ENCODE results near the gene PAK5. TPM values are rescaled to one million over a fixed set of nuclear protein-coding genes. Genes with fewer than 3 reads are reported as not detected.

Gene PAK5
- total and polyA plus RNA-seq, 9 of the 15 experiments (the other 6 are each of a cell fraction or from before 2014, with no cell fraction given), result not detected

DNA sequence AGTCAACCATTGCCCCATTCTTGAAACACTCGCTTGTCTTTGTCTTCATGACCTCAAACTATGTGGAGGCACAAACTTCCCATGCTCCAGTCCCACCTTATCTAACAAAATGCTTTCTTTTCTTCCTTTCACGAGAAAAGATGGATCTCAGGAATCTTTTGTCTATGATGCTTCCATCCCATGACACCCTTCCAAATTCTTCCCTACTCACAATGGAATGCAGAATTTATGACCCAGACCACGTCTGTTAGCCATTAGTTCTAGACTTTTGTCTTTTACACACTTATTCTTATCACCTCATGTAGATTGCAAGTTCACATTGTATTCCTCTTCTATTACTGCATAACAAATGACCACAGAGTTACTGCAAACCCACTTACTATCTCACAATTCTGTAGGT lies 348.7 kb downstream of the PAK5 start (continued):
- TF ChIP-seq, protein P1, sequence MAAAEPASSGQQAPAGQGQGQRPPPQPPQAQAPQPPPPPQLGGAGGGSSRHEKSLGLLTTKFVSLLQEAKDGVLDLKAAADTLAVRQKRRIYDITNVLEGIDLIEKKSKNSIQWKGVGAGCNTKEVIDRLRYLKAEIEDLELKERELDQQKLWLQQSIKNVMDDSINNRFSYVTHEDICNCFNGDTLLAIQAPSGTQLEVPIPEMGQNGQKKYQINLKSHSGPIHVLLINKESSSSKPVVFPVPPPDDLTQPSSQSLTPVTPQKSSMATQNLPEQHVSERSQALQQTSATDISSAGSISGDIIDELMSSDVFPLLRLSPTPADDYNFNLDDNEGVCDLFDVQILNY (CRISPR knock-in tag; IDR thresholded peaks at IDR 0.05), result no peak
- TF ChIP-seq FOSL1 (tag; conservative IDR thresholded peaks at IDR 0.05) (no peak), HSF4 (CRISPR knock-in tag; IDR thresholded peaks at IDR 0.05; ENCODE audit: borderline replicate concordance) (no peak), MTA2 (IDR thresholded peaks at IDR 0.05; ENCODE audit: low read depth) (no peak), NCOA2 (IDR thresholded peaks at IDR 0.05; ENCODE audit: partially characterized antibody in 2 of 2) (no peak), HNRNPUL1 (IDR thresholded peaks at IDR 0.05; ENCODE audit: low read length) (no peak)
- TF ChIP-seq, protein P2, sequence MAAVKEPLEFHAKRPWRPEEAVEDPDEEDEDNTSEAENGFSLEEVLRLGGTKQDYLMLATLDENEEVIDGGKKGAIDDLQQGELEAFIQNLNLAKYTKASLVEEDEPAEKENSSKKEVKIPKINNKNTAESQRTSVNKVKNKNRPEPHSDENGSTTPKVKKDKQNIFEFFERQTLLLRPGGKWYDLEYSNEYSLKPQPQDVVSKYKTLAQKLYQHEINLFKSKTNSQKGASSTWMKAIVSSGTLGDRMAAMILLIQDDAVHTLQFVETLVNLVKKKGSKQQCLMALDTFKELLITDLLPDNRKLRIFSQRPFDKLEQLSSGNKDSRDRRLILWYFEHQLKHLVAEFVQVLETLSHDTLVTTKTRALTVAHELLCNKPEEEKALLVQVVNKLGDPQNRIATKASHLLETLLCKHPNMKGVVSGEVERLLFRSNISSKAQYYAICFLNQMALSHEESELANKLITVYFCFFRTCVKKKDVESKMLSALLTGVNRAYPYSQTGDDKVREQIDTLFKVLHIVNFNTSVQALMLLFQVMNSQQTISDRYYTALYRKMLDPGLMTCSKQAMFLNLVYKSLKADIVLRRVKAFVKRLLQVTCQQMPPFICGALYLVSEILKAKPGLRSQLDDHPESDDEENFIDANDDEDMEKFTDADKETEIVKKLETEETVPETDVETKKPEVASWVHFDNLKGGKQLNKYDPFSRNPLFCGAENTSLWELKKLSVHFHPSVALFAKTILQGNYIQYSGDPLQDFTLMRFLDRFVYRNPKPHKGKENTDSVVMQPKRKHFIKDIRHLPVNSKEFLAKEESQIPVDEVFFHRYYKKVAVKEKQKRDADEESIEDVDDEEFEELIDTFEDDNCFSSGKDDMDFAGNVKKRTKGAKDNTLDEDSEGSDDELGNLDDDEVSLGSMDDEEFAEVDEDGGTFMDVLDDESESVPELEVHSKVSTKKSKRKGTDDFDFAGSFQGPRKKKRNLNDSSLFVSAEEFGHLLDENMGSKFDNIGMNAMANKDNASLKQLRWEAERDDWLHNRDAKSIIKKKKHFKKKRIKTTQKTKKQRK (IDR thresholded peaks at IDR 0.05; ENCODE audit: borderline replicate concordance, low read depth, low read length), result no peak

DNA sequence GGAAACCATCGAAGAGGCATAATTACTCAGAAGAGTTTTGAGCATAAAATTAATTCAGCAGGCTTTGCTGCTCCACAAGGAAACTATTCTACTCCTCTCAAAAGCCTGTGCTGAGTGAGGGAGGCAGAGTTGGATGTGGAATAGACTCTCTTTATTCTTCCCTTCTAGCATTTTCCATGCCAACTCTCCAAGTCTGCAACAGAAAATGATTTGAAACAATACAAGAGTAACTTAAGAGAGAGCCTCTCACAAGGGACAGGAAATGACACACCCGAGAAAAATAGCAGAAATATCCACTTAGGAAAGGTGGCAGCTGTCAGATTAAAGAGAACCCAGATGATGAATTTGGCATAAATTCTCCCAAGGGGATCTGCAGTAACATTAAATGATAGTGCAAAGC lies 350.8 kb downstream of the PAK5 start:
- no peak for ATAC-seq
- POLR2A ChIA-PET, result no interaction called here
- 0% methylated on average over 2 of the region's 2 CpGs for WGBS (ENCODE audit: insufficient coverage, low coverage, missing lambda C conversion rate)

More for the DNA sequence above, 350.8 kb downstream of the PAK5 start:
- no peaks in the 10 kb centered on the region for H3K9me1 ChIP-seq (ENCODE audit: control insufficient read depth, insufficient read depth, low read length)
- H3K27me3 ChIP-seq (ENCODE audit: control insufficient read depth in 2 of 2, insufficient read depth in 2 of 2, low read length in 2 of 2), result no peaks in the 10 kb centered on the region
- H2AFZ ChIP-seq (ENCODE audit: low read depth, low read length), result no peak overlapping the region
- no peak overlapping the region for H3K4me3 ChIP-seq
- no peaks in the 10 kb centered on the region for H3K9me3 ChIP-seq (replicated peaks; ENCODE audit: control insufficient read depth, insufficient read depth, low read depth, low read length)
- H3K27ac ChIP-seq (ENCODE audit: extremely low read depth, low read depth, low read length), result no peak overlapping the region
- in situ Hi-C loops (cut with MboI) (no loop called here), intact Hi-C loops (cut with micrococcal nuclease) (no loop called here)
- H3K79me2 ChIP-seq (ENCODE audit: control insufficient read depth, insufficient read depth, low read length), result no peaks in the 10 kb centered on the region
- no peaks in the 10 kb centered on the region for H3K36me3 ChIP-seq (ENCODE audit: control insufficient read depth, insufficient read depth, low read length)
- H3K4me2 ChIP-seq (ENCODE audit: insufficient read depth, low read length), result no peak overlapping the region
- FAIRE-seq, result no peak
- no peaks in the 10 kb centered on the region for H3K4me1 ChIP-seq (replicated peaks in 1 of 2; ENCODE audit: control insufficient read depth in 2 of 2, insufficient read depth in 2 of 2, low read length in 2 of 2)
- no TSS peak for BruUV-seq (replicated peaks)
- CTCF ChIA-PET (ENCODE audit: low intra/inter-chr PET ratio), result no interaction called here
- no peak overlapping the region for H3K9ac ChIP-seq (ENCODE audit: insufficient read depth in 1 of 2, low read depth in 2 of 2, low read length in 2 of 2)
- DNase-seq (ENCODE audit: extremely low read depth in 1 of 4, low spot score in 3 of 4), result no peak
- no peaks in the 10 kb centered on the region for H4K20me1 ChIP-seq (replicated peaks; ENCODE audit: control insufficient read depth, insufficient read depth, low read length)
- TF ChIP-seq ZNF165 (CRISPR knock-in tag; IDR thresholded peaks at IDR 0.05; ENCODE audit: borderline replicate concordance), result no peak
- TF ChIP-seq FOXA3 (CRISPR knock-in tag; conservative IDR thresholded peaks at IDR 0.05 in 1 of 2, IDR thresholded peaks at IDR 0.05 in 1 of 2), result no peak
- TF ChIP-seq, protein P3, sequence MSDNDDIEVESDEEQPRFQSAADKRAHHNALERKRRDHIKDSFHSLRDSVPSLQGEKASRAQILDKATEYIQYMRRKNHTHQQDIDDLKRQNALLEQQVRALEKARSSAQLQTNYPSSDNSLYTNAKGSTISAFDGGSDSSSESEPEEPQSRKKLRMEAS (CRISPR knock-in tag; IDR thresholded peaks at IDR 0.05), result no peak
